Measurements from ENCODE around the gene PPP1R9B. TPM values are rescaled to one million over a fixed set of nuclear protein-coding genes. Genes with fewer than 3 reads are reported as not detected.

PPP1R9B gene
- total RNA-seq, 1 donor from 2014 or later, result 35.2 TPM

DNA sequence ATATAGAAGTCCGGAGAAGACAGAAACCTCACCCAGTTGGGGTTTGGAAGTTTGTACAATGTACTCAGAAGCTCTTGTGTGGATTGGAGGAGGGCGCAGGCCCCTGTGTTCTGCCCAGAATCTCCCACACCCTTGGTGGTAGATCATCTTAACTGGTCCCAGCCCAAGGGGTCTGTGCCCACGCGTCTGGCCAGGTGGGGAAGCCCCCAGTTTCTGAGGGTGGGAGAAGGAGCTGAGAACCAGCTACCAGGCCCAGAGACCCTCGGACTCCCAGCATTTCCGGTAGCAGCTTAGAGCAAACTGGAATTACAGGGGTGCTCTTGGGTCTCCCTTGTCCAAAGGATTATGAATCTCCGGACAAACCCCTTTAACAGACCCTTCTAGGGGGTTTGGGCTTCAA, 2.3 kb upstream of the PPP1R9B start:
- Histone ChIP-seq H3K27me3 (ENCODE audit: control insufficient read depth, insufficient read depth, low read length) (no peaks in the 10 kb centered on the region), H3K36me3 (ENCODE audit: control insufficient read depth, insufficient read depth, low read length) (no peaks in the 10 kb centered on the region), H3K4me3 (ENCODE audit: low read depth, low read length) (no peak overlapping the region)
- TF ChIP-seq, protein P1, sequence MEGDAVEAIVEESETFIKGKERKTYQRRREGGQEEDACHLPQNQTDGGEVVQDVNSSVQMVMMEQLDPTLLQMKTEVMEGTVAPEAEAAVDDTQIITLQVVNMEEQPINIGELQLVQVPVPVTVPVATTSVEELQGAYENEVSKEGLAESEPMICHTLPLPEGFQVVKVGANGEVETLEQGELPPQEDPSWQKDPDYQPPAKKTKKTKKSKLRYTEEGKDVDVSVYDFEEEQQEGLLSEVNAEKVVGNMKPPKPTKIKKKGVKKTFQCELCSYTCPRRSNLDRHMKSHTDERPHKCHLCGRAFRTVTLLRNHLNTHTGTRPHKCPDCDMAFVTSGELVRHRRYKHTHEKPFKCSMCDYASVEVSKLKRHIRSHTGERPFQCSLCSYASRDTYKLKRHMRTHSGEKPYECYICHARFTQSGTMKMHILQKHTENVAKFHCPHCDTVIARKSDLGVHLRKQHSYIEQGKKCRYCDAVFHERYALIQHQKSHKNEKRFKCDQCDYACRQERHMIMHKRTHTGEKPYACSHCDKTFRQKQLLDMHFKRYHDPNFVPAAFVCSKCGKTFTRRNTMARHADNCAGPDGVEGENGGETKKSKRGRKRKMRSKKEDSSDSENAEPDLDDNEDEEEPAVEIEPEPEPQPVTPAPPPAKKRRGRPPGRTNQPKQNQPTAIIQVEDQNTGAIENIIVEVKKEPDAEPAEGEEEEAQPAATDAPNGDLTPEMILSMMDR (IDR thresholded peaks at IDR 0.05; ENCODE audit: insufficient read depth, low read length, poor library complexity, severe bottlenecking), result no peak
- DNase-seq (ENCODE audit: low read depth), result no peak

- no peaks in the 10 kb centered on the region for H3K36me3 ChIP-seq (ENCODE audit: control insufficient read depth, insufficient read depth, low read length)
- no peaks in the 10 kb centered on the region for H3K27me3 ChIP-seq (ENCODE audit: control insufficient read depth, insufficient read depth, low read length)
- DNase-seq (ENCODE audit: low read depth), result peak; percentile 71
- H3K4me3 ChIP-seq (ENCODE audit: low read depth, low read length), result peak overlapping the region; percentile 47
- TF ChIP-seq, protein P1 (IDR thresholded peaks at IDR 0.05; ENCODE audit: insufficient read depth, low read length, poor library complexity, severe bottlenecking), result no peak
Measured at GRCh38 chr17:50151937-50152547, 1.6 kb upstream of the PPP1R9B start.

GRCh38 chr17:50151041-50151936, 812 bp upstream of the PPP1R9B start:
- peak overlapping the region; percentile 73 for H3K4me3 ChIP-seq (ENCODE audit: low read depth, low read length)
- DNase-seq (ENCODE audit: low read depth), result no peak
- H3K36me3 ChIP-seq (ENCODE audit: control insufficient read depth, insufficient read depth, low read length), result no peaks in the 10 kb centered on the region
- H3K27me3 ChIP-seq (ENCODE audit: control insufficient read depth, insufficient read depth, low read length), result no peaks in the 10 kb centered on the region
- TF ChIP-seq, protein P1 (IDR thresholded peaks at IDR 0.05; ENCODE audit: insufficient read depth, low read length, poor library complexity, severe bottlenecking), result peak; percentile 66

DNA sequence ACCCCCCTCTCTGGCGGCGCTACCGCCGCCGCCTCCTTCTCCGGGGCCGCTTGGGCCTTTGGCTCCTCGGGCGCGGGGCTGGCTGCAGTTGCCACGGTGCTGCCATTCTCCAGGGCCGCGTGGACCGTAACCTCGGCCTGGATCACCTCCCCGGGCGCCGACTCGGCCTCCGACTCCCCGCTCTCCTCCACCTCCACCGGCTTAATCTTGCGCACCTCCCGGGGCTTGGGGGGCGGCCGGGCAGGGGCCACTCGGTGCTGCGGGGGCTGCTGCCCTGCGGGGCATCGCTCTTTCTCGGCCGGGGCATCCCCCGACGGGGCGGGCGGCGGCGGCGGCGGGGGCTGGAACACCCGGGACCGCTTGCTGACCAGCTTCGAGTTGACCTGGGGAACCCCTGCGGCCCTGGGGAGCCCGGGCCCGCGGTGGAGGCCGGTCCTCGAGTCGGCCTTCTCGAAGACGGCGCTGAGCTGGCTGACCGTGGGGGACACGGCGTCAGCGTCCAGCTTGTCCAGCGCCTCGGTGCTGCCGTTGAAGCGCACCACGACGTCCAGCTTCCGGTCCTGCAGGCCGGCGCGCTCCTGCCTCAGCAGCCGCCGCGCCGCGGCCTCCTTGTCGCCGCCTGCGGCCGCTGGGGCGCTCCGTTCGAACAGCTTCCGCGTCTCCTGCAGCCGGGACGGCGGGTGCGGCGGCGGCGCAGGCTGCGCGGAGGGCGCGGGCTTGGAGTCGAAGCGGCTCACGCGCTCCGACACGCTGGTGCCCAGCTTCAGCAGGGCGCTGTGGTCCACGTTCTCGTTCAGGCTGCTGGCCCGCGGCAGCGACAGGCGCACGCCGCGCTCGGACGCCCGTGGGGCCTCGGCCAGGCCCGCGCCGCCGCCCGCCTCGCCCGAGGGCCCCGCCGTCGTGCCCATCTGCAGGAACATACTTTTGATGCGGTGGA, 792 bp downstream of the PPP1R9B start:
- no peak for DNase-seq (ENCODE audit: low read depth)
- Histone ChIP-seq H3K27me3 (ENCODE audit: control insufficient read depth, insufficient read depth, low read length) (no peaks in the 10 kb centered on the region), H3K4me3 (ENCODE audit: low read depth, low read length) (peak overlapping the region; percentile 73), H3K36me3 (ENCODE audit: control insufficient read depth, insufficient read depth, low read length) (no peaks in the 10 kb centered on the region)
- TF ChIP-seq, protein P1 (IDR thresholded peaks at IDR 0.05; ENCODE audit: insufficient read depth, low read length, poor library complexity, severe bottlenecking), result no peak

DNA sequence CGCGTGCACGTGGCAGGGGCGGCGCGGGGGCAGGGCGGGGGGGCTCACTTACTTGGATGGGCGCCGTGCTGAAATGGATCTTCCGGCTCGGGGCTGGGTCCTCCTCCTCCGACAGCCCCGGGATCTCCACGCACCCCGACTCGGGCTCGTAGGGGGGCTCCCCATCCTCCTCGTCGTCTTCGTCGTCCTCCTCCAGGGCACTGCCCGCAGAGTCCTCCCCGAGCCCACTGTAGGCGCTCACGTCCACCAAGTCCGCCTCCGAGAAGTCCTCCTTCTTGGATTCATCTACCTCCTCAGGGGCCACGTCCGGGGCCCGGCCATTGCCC, 1.4 kb downstream of the PPP1R9B start:
- no peaks in the 10 kb centered on the region for H3K27me3 ChIP-seq (ENCODE audit: control insufficient read depth, insufficient read depth, low read length)
- H3K4me3 ChIP-seq (ENCODE audit: low read depth, low read length), result peak overlapping the region; percentile 73
- DNase-seq (ENCODE audit: low read depth), result no peak
- TF ChIP-seq, protein P1 (IDR thresholded peaks at IDR 0.05; ENCODE audit: insufficient read depth, low read length, poor library complexity, severe bottlenecking), result no peak
- H3K36me3 ChIP-seq (ENCODE audit: control insufficient read depth, insufficient read depth, low read length), result no peaks in the 10 kb centered on the region

Data from kidney epithelial cell (primary cell).